Trophoblast cell (in vitro differentiated cells and primary cell): ENCODE data around the gene NEUROG1.

Experiments used
- DNase-seq, 2 donors: peaks; one replicate each; pipeline ENCODE4 v3.0.0-alpha.2; 2016
- H2AFZ ChIP-seq: 2 replicates; pipeline ENCODE4 v1.6.1; 2013; ENCODE audit warnings: low read length, moderate library complexity, mild to moderate bottlenecking; ENCODE audit not compliant: insufficient read depth, poor library complexity
- H2AK5ac ChIP-seq: 2 replicates; pipeline ENCODE4 v1.6.1; 2013; ENCODE audit warnings: mild to moderate bottlenecking, low read length
- H2BK120ac ChIP-seq: 2 replicates; pipeline ENCODE4 v1.6.1; 2013; ENCODE audit warnings: low read length, mild to moderate bottlenecking, moderate library complexity; ENCODE audit not compliant: insufficient read depth, poor library complexity
- H2BK12ac ChIP-seq: 2 replicates; pipeline ENCODE4 v1.6.1; 2013; ENCODE audit warnings: mild to moderate bottlenecking, low read length, moderate library complexity
- H2BK5ac ChIP-seq: 2 replicates; pipeline ENCODE4 v1.6.1; 2013; ENCODE audit warnings: low read length, low read depth, moderate library complexity, mild to moderate bottlenecking; ENCODE audit not compliant: poor library complexity
- H3K14ac ChIP-seq: 2 replicates; pipeline ENCODE4 v1.6.1; 2013; ENCODE audit warnings: mild to moderate bottlenecking, low read length
- H3K18ac ChIP-seq: 2 replicates; pipeline ENCODE4 v1.6.1; 2013; ENCODE audit warnings: mild to moderate bottlenecking, low read length
- H3K23ac ChIP-seq: 2 replicates; pipeline ENCODE4 v1.6.1; 2013; ENCODE audit warnings: low read length
- H3K27ac ChIP-seq: 2 replicates; pipeline ENCODE4 v1.5.1; 2013; ENCODE audit warnings: low read depth, mild to moderate bottlenecking, inconsistent platforms, low read length, moderate library complexity
- H3K27me3 ChIP-seq: 2 replicates; pipeline ENCODE4 v1.6.1; 2013; ENCODE audit warnings: inconsistent platforms, mild to moderate bottlenecking, low read length, moderate library complexity; ENCODE audit not compliant: insufficient read depth
- H3K36me3 ChIP-seq, 2 experiments: 1 replicate in 1 of 2; 2 replicates in 1 of 2; pipeline ENCODE4 v1.6.1; 2013; ENCODE audit warnings: low read length in 2 of 2, mild to moderate bottlenecking in 2 of 2, moderate library complexity in 1 of 2; ENCODE audit not compliant: insufficient read depth in 2 of 2, control insufficient read depth in 1 of 2
- H3K4ac ChIP-seq: 2 replicates; pipeline ENCODE4 v1.6.1; 2013; ENCODE audit warnings: low read depth, mild to moderate bottlenecking, low read length, moderate library complexity
- H3K4me1 ChIP-seq, 2 experiments: 1 replicate in 1 of 2; 2 replicates in 1 of 2; pipeline ENCODE4 v1.6.1; 2013; ENCODE audit warnings: low read length in 2 of 2, mild to moderate bottlenecking in 2 of 2, moderate library complexity in 1 of 2; ENCODE audit not compliant: insufficient read depth in 2 of 2, control insufficient read depth in 1 of 2
- H3K4me2 ChIP-seq: 2 replicates; pipeline ENCODE4 v1.6.1; 2013; ENCODE audit warnings: inconsistent platforms, mild to moderate bottlenecking, low read length, moderate library complexity
- H3K4me3 ChIP-seq: 2 replicates; pipeline ENCODE4 v1.5.1; 2013; ENCODE audit warnings: mild to moderate bottlenecking, low read depth, low read length, inconsistent platforms
- H3K79me1 ChIP-seq: one replicate; pipeline ENCODE4 v1.6.1; 2013; ENCODE audit warnings: low read length
- H3K79me2 ChIP-seq: 2 replicates; pipeline ENCODE4 v1.6.1; 2013; ENCODE audit warnings: low read length, mild to moderate bottlenecking; ENCODE audit not compliant: control insufficient read depth, insufficient read depth, poor library complexity
- H3K9ac ChIP-seq: 2 replicates; pipeline ENCODE4 v1.6.1; 2013; ENCODE audit warnings: mild to moderate bottlenecking, low read length
- H3K9me3 ChIP-seq: 2 replicates; pipeline ENCODE4 v1.6.1; 2013; ENCODE audit warnings: low read depth, mild to moderate bottlenecking, control low read depth, inconsistent platforms, low read length; ENCODE audit not compliant: insufficient read depth
- H4K12ac ChIP-seq: 2 replicates; pipeline ENCODE4 v1.6.1; 2013; ENCODE audit warnings: low read depth, mild to moderate bottlenecking, low read length, moderate library complexity
- H4K8ac ChIP-seq: 2 replicates; pipeline ENCODE4 v1.6.1; 2013; ENCODE audit warnings: low read depth, mild to moderate bottlenecking, low read length, moderate library complexity
- H4K91ac ChIP-seq: one replicate; pipeline ENCODE4 v1.6.1; 2013; ENCODE audit warnings: low read depth, mild to moderate bottlenecking, low read length, moderate library complexity
- WGBS: extraction: QIAGEN DNeasy Blood & Tissue Kit; methylation state at CpG from one replicate; pipeline ENCODE4 v1.1.7; 2013; ENCODE audit warnings: missing lambda C conversion rate; ENCODE audit not compliant: insufficient read length, insufficient coverage; ENCODE audit errors: extremely low coverage; 5-methylcytosine and 5-hydroxymethylcytosine counted together

NEUROG1 gene

DNA sequence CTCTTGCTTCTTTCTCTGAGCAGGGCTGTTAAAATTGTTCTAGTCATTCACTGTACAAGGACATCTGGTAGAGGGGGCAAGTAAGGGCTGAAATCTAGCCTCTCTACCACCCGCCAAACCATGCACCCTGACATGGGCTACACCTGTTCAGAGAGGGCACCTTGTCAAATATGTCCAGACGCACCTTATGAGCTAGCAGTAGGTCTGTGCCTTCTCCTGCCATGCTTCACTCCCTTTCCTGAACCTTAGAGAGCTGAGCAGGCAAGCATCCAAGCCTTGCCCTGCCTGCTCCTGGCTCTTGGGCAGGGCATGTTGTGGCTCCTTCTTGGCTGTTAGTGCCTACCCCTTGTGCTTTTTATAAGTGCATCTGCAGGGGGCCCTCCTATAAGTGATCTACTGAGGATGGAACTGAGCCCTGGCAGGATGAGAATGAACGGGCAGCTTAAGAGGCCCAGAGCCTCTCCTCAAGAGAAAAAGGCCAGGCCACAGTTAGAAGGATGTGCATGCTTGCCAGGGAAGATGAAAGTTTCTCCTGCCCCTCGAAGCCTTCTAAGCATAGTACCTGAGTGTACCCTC lies 3.8 kb upstream of the NEUROG1 start:
- no peak overlapping the region for H2BK5ac ChIP-seq
- H3K36me3 ChIP-seq: no peaks in the 10 kb centered on the region
- H2AFZ ChIP-seq: no peak overlapping the region
- no peak overlapping the region for H2AK5ac ChIP-seq
- no peak overlapping the region for H3K4me3 ChIP-seq
- no peak overlapping the region for H2BK120ac ChIP-seq
- no peak overlapping the region for H3K9ac ChIP-seq
- no peak overlapping the region for H3K14ac ChIP-seq
- no peaks in the 10 kb centered on the region for H3K79me2 ChIP-seq
- H3K27me3 ChIP-seq: peaks cover 77% of the 10 kb centered on the region
- H4K12ac ChIP-seq: no peak overlapping the region
- no peak overlapping the region for H4K91ac ChIP-seq
- no CpG with 5 or more reads among the region's 4 CpGs for WGBS
- H3K4ac ChIP-seq: no peak overlapping the region
- no peak overlapping the region for H3K23ac ChIP-seq
- DNase-seq: no peak
- no peak overlapping the region for H4K8ac ChIP-seq
- H3K4me2 ChIP-seq: no peak overlapping the region
- H3K27ac ChIP-seq: no peak overlapping the region
- no peak overlapping the region for H2BK12ac ChIP-seq
- H3K9me3 ChIP-seq: peaks cover 16% of the 10 kb centered on the region
- peaks cover 10 to 17% of the 10 kb centered on the region in 2 experiments for H3K4me1 ChIP-seq
- no peaks in the 10 kb centered on the region for H3K79me1 ChIP-seq
- H3K18ac ChIP-seq: no peak overlapping the region

DNA sequence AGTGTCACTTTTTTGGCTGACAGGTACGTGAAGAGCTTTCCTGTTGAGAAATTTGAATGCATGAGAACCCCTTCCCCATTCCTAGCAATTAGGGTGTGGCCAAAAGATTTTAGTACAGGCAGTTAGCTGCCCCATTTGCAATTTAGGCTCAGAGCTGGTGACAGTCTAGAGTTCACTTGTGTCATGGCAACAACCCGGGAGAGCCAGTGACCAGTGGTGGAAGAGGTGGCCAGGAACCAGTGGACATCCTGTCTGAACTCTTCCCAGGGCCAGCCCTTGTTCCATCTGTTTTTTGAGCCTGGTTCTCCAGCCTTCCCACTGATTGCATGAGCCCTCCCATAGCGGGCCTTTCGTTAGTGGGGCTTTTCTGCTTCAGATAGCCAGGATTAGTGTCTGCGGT lies 2.5 kb upstream of the NEUROG1 start:
- H4K8ac ChIP-seq: no peak overlapping the region
- H3K4ac ChIP-seq: no peak overlapping the region
- H3K18ac ChIP-seq: no peak overlapping the region
- H3K27ac ChIP-seq: no peak overlapping the region
- H3K9ac ChIP-seq: no peak overlapping the region
- peaks cover 73% of the 10 kb centered on the region for H3K27me3 ChIP-seq
- H4K91ac ChIP-seq: no peak overlapping the region
- H2AFZ ChIP-seq: no peak overlapping the region
- H3K14ac ChIP-seq: no peak overlapping the region
- H3K4me3 ChIP-seq: no peak overlapping the region
- H3K9me3 ChIP-seq: peaks cover 14% of the 10 kb centered on the region
- peaks cover 3 to 11% of the 10 kb centered on the region in 2 experiments for H3K4me1 ChIP-seq
- no peak overlapping the region for H3K4me2 ChIP-seq
- no peak overlapping the region for H2BK120ac ChIP-seq
- no peaks in the 10 kb centered on the region for H3K36me3 ChIP-seq
- no peak overlapping the region for H2BK5ac ChIP-seq
- no peak overlapping the region for H2AK5ac ChIP-seq
- H4K12ac ChIP-seq: no peak overlapping the region
- H3K79me1 ChIP-seq: no peaks in the 10 kb centered on the region
- no peak overlapping the region for H3K23ac ChIP-seq
- no peak overlapping the region for H2BK12ac ChIP-seq
- H3K79me2 ChIP-seq: no peaks in the 10 kb centered on the region
- WGBS: no CpG with 5 or more reads among the region's 5 CpGs
- no peak for DNase-seq

DNA sequence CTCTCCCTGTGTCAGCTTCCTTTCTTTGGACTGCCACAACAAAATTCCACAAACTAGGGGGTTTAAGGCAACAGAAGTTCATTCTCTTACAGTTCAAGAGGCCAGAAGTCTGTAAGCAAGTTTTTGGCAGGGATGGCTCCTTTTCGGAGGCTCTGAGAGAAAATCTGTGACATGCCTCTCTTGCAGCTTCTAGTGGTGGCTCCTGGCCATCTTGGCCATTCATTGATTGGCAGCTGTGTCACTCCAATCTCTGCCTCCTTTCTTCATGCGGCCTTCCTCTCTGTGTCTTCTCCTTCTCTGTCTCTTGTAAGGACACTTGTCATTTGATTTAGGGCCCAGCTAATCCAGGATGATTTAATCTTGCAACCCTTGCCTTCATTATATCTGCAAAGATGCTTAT lies 2.0 kb upstream of the NEUROG1 start:
- no peak overlapping the region for H3K27ac ChIP-seq
- no peak overlapping the region for H3K23ac ChIP-seq
- H3K79me1 ChIP-seq: no peaks in the 10 kb centered on the region
- no peak overlapping the region for H4K91ac ChIP-seq
- H3K79me2 ChIP-seq: no peaks in the 10 kb centered on the region
- H2AK5ac ChIP-seq: no peak overlapping the region
- no peak overlapping the region for H3K4me2 ChIP-seq
- H3K18ac ChIP-seq: no peak overlapping the region
- H4K12ac ChIP-seq: no peak overlapping the region
- peaks cover 3 to 11% of the 10 kb centered on the region in 2 experiments for H3K4me1 ChIP-seq
- H3K9ac ChIP-seq: no peak overlapping the region
- no peak for DNase-seq
- H2AFZ ChIP-seq: no peak overlapping the region
- H2BK5ac ChIP-seq: no peak overlapping the region
- no peak overlapping the region for H4K8ac ChIP-seq
- H2BK12ac ChIP-seq: no peak overlapping the region
- no peak overlapping the region for H3K14ac ChIP-seq
- H3K4ac ChIP-seq: no peak overlapping the region
- H3K9me3 ChIP-seq: peaks cover 14% of the 10 kb centered on the region
- H3K4me3 ChIP-seq: no peak overlapping the region
- H3K27me3 ChIP-seq: peaks cover 75% of the 10 kb centered on the region
- no CpG with 5 or more reads among the region's 2 CpGs for WGBS
- no peaks in the 10 kb centered on the region for H3K36me3 ChIP-seq
- no peak overlapping the region for H2BK120ac ChIP-seq

DNA sequence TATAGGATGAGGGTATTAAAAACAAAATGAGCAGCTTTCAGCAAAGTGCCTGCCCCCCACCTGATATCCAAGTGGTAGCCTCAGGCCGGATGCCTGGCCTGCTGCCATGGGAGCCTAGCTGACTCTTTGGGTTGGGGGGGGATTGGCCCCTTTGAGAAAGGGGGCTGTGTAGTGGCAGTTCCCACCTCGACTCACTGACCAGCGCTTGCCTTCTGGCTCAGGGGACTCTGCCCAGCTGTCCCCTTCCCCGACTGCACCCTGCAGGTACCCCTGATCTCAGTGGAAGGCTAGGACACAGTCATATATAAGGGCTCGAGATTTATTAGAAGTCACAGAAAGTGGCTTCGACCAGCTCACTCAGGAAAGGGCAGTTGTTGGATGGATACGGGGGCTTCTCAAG lies 1.5 kb upstream of the NEUROG1 start:
- no peak overlapping the region for H2AFZ ChIP-seq
- H3K4ac ChIP-seq: no peak overlapping the region
- DNase-seq: no peak
- H3K79me2 ChIP-seq: no peaks in the 10 kb centered on the region
- peaks cover 73% of the 10 kb centered on the region for H3K27me3 ChIP-seq
- peaks cover 14% of the 10 kb centered on the region for H3K9me3 ChIP-seq
- no peak overlapping the region for H4K91ac ChIP-seq
- no peak overlapping the region for H2BK12ac ChIP-seq
- no peak overlapping the region for H3K4me2 ChIP-seq
- no peak overlapping the region for H3K23ac ChIP-seq
- no peak overlapping the region for H4K8ac ChIP-seq
- no peaks in the 10 kb centered on the region for H3K79me1 ChIP-seq
- no peak overlapping the region for H2BK5ac ChIP-seq
- H3K9ac ChIP-seq: no peak overlapping the region
- no peak overlapping the region for H3K14ac ChIP-seq
- no CpG with 5 or more reads among the region's 7 CpGs for WGBS
- H2AK5ac ChIP-seq: no peak overlapping the region
- H3K4me3 ChIP-seq: no peak overlapping the region
- H3K27ac ChIP-seq: no peak overlapping the region
- H3K18ac ChIP-seq: no peak overlapping the region
- no peak overlapping the region for H4K12ac ChIP-seq
- H2BK120ac ChIP-seq: no peak overlapping the region
- no peaks in the 10 kb centered on the region for H3K36me3 ChIP-seq
- H3K4me1 ChIP-seq: peaks cover 3 to 11% of the 10 kb centered on the region in 2 experiments
